NB4 (cell line): ENCODE results near the gene TRMT2A.

Experiments
- DNase-seq: peaks from one replicate; pipeline ENCODE4 v3.0.0; 2010; ENCODE audit warnings: low read depth
- H3K4me3 ChIP-seq: one replicate; pipeline ENCODE4 v1.5.1; 2011; ENCODE audit warnings: mild to moderate bottlenecking, low read depth, low read length, moderate library complexity
- MYC ChIP-seq: IDR thresholded peaks from 2 replicates; pipeline ENCODE4 v1.6.1; 2011; ENCODE audit warnings: low read depth, low read length
- POLR2A ChIP-seq: IDR thresholded peaks from 2 replicates; pipeline ENCODE4 v1.6.1; 2011; ENCODE audit warnings: mild to moderate bottlenecking; ENCODE audit not compliant: insufficient read length; ENCODE audit errors: extremely low read depth
- TF ChIP-seq, protein P1 (sequence below): IDR thresholded peaks from 2 replicates; pipeline ENCODE4 v1.6.1; 2011; ENCODE audit warnings: low read depth, low read length
- TF ChIP-seq, protein P2 (sequence below): IDR thresholded peaks from one replicate; pipeline ENCODE4 v1.5.1; 2012; ENCODE audit warnings: low read depth, low read length

The TRMT2A gene

DNA sequence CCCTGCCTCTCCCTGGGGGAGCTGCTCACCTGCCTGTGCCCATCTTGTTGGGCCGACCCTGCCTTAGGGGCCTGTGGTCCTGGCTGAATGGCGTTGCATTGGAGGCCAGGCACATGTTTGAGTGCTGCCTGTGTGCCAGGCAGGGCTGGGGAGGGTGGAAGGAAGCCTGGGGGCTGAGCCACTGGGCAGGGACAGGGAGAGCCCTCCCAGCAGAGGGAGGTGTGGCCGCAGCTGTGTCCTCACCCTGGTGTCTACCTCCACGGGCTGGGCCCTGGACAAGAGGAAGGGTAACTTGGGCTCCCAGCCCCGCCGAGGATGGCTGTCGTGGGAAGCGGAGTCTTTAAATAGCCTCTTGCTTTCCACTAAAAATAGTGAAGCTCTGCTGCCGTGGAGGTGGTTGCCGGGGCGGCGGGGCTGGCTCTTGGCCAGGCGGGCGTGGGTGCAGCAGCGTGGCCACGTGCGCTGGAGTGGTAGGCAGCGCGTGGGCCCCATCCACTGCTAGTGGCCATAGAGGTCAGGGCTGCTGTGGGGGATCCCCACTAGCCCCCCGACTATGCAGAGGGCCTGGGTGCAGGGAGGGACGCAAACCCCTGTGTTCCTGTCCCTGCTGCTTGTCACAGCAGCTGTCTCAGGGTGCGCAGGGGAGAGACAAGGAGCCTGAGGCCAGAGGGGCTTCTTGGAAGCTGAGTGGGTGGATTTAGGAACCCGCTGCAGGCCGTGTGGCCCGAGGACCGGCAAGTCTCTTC is 20.8 kb upstream of the TRMT2A start:
- no peak for DNase-seq
- H3K4me3 ChIP-seq = no peak overlapping the region
- TF ChIP-seq, protein P1, sequence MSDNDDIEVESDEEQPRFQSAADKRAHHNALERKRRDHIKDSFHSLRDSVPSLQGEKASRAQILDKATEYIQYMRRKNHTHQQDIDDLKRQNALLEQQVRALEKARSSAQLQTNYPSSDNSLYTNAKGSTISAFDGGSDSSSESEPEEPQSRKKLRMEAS = no peak
- TF ChIP-seq POLR2A (no peak), MYC (no peak)
- TF ChIP-seq, protein P2, sequence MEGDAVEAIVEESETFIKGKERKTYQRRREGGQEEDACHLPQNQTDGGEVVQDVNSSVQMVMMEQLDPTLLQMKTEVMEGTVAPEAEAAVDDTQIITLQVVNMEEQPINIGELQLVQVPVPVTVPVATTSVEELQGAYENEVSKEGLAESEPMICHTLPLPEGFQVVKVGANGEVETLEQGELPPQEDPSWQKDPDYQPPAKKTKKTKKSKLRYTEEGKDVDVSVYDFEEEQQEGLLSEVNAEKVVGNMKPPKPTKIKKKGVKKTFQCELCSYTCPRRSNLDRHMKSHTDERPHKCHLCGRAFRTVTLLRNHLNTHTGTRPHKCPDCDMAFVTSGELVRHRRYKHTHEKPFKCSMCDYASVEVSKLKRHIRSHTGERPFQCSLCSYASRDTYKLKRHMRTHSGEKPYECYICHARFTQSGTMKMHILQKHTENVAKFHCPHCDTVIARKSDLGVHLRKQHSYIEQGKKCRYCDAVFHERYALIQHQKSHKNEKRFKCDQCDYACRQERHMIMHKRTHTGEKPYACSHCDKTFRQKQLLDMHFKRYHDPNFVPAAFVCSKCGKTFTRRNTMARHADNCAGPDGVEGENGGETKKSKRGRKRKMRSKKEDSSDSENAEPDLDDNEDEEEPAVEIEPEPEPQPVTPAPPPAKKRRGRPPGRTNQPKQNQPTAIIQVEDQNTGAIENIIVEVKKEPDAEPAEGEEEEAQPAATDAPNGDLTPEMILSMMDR = no peak

DNA sequence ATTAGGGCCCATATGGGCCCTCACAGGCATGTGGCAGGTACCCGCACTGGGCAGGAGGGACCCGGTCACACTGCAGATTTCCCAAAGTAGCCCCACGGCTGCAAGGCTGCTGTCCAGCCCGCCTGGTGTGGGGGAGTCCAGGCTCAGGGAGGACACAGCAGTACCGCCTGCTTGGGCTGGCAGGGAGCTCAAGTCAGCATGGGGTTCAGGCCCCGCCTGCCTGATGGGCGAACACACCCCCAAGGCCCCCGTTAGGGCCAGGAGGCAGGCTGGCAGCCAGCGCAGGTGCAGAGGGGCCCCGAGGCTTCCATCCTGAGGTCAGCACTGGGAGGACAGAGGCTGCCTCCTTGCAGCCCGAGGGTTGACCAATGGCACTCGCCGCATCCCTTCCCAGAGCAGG is 20.1 kb upstream of the TRMT2A start:
- DNase-seq = no peak
- no peak overlapping the region for H3K4me3 ChIP-seq
- TF ChIP-seq POLR2A (no peak), MYC (no peak)
- TF ChIP-seq, protein P2 = no peak
- TF ChIP-seq, protein P1 = no peak

DNA sequence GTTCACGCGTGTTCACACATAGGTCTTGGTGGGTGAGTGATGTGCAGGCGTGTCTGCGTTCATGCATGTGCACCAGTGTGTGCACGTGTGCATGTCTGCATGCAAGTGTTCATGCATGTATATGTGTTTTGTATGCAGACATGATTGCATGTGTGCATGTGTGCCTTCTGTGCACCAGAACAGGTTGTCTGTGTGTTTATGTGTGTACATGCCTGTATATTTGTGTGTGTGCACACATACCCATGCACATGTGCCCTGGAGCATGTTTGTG is 19.5 kb upstream of the TRMT2A start:
- DNase-seq = no peak
- H3K4me3 ChIP-seq = no peak overlapping the region
- TF ChIP-seq POLR2A = no peak
- TF ChIP-seq, protein P1 = no peak
- no peak for TF ChIP-seq MYC
- TF ChIP-seq, protein P2 = no peak

DNA sequence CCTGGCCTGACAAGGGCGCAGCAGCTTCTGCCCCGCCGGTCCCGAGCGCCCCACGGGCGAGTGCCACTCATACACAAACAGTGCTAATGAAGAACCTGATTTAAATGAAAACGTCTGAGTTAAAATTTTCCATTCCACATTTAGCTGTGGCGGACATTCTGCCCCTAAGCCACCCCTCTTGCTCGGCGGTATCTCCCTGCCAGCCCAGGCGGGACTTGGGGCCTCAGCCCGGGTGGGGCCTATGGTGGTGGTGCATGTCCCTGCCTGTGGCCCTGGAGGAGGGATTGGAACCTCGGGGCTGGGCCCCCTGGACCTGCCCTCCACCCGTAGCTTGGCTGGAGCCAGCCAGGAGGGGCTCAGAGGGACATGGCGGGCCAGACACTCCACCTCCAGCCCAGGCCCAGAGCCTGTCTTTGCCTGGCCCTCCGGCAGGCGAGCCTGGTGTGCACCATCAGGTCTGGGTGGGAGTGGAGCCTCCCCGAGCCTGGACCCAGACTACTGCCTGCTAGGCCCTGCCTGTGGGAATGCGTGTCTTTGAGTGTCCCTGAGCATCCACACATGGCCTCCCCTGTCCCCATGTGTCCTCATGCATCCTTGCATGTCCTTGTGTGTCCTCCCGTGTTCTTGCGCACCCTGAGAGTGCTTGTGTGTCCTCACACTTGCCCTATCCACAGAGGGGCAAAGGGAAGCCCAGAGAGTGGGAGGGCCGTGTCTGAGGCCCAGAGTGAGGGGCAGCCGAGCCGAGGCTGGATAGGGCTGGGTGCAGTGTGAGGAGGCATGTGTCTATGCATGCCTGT is 19.0 kb upstream of the TRMT2A start:
- DNase-seq = no peak
- TF ChIP-seq, protein P2 = no peak
- no peak for TF ChIP-seq POLR2A
- no peak for TF ChIP-seq MYC
- TF ChIP-seq, protein P1 = no peak
- no peak overlapping the region for H3K4me3 ChIP-seq

DNA sequence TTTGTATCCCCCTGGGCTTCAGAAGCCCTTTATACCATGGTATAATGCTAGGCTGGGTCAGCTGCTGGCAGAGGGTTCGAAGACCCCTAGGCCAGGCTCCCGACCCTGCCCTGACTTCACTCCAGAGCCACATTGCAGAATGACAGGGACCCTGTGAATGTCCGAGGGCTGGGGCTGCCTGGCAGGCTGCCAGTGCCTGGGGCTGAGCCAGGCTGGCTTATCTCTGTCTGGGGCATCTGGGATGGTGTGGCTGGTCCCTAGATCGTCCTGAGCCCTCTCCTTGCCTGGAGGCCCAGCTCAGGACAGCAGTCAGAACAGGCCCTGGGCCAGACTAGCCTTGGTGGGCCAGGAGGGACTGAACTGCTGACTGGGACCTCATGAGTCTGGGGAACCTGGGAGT is 18.2 kb upstream of the TRMT2A start:
- DNase-seq = no peak
- no peak overlapping the region for H3K4me3 ChIP-seq
- TF ChIP-seq MYC (no peak), POLR2A (no peak)
- TF ChIP-seq, protein P1 = no peak
- TF ChIP-seq, protein P2 = no peak
